RCC 7860 (cell line): ENCODE measurements around the gene KIF19.

ENCODE experiments used
- DNase-seq: peaks from one replicate; pipeline ENCODE4 v3.0.0-alpha.2; 2015; ENCODE audit warnings: low spot score
- FAIRE-seq: peaks from 2 replicates; lab custom pipeline; 2012; peaks lifted over from hg19 to GRCh38; lab: Jason Lieb, UNC

Gene KIF19

DNA sequence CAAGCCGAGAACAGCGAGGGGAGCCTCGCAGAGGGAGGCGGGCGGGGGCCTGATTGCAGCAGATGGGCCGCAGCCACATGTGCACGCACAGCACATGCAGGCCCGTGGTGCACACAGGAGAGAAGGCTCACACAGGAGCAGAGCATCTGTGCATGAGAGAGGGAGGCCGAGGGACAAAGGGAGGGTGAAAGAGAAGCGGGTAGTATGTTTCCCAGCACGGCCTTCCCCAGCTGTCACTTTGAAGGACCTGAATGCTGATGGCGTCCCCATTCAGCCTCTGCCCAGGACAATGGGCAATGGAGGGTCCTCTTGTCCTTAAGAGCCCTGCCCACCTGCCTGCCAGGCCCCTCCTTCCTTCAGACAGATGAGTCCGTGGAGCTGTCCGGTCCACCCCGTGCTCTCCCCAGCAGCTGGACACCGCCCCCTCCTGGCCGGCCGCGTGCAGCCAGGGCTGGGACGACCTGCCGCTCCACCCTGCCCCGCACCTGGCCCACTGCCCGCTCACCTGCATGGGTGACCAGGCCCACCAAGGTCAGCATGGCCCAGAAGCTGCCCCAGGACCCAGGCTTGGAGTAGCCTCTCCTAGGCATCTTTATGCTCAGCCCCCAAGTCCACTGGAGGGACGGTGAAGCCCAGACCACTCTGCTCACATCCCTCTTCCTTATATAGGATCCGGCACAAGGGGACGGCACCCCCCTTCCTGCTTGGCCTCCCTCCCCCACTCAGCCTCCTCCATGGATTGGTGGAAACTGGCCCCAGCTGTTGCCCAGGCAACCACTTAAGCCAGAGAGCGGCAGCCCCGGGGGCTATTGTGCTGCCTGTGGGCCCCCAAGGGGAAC, 35.4 kb downstream of the KIF19 start, which contains the start of gene BTBD17:
TSS of gene BTBD17 (minus strand) at position 639 of the 839 bp plus-strand sequence. CDS start at position 590, 49 bp downstream.
- FAIRE-seq (no peak), DNase-seq (no peak)

DNA sequence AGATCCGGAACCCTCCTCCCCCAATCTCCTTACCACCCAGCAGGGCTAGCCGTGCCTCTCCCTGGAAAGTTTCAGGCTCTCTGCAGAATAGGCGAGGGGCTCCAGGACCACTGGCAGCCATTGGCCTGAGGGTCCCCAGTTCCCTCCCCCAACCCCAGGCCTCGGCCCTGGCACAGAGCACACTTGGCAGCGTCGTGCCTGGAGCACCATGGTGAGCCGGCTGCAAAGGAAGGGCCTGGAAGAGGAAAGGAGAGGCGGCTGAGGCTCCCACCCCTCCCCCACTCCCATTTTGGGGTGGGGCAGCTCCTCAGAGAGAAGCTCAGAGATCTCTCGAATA, 36.0 kb downstream of the KIF19 start:
- no peak for FAIRE-seq
- DNase-seq, result no peak

DNA sequence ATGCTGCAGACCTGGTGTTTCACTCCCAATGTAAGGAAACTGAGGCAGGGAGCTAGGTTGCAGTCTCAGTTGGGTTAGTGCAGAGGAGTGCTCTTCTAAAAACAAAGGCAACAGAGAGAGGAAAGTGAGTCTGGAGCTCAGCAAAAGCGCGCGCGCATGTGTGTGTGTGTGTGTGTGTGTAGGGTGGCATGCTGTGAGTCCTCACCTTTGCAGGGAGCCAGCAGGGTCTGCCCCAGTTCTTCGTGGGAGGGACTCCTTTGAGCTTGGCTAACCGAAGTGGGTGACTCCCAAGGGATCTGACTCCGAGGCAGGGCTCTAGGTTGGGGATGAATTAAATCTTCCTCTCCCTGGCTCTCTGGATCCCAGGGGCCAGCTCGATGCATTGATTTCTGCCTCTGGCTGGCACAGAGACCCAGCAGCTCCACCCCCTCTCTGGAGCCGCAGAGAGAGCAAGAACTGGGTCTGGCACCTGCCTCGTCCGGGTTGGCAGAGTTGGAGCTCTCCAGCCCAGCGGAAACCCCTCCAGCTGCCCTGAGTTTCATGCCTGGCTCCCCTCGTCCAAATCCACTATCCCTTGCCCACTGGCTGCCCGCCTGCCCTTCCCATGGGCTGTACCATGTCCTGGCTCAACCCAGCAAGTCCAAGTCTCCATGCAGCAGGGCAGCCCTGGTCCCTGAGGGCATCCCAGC, 36.9 kb downstream of the KIF19 start:
- FAIRE-seq, result no peak
- no peak for DNase-seq

DNA sequence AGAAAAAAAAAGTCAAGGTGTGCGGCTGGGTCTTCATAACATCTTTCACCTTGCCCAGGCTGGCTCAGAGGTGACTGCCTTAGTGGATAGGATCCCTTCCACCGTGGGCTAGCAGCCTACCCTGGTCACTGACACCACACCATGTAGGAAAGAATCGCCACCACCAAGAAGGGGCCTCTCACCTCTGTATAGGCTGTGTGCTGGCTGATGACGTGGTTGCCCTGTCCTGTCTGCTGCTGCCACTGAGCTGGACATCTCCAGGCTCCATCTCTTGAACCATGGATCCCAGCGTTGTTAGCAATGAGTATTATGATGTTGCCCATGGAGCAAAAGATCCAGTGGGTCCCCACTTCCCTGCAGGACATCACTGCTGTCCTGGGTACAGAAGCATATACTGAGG, 41.2 kb downstream of the KIF19 start, which contains the start of gene GPR142:
TSS of gene GPR142 (plus strand) at position 301 of the 400 bp plus-strand sequence. CDS start 2,035 bp downstream, outside the sequence.
- no peak for FAIRE-seq
- DNase-seq, result no peak

- DNase-seq (peak; percentile 32), FAIRE-seq (no peak)
These were observed 42.5 kb downstream of the KIF19 start for GRCh38 chr17:74368341-74369081.

GRCh38 chr17:74369221-74369620, 43.2 kb downstream of the KIF19 start:
- FAIRE-seq (no peak), DNase-seq (no peak)

DNA sequence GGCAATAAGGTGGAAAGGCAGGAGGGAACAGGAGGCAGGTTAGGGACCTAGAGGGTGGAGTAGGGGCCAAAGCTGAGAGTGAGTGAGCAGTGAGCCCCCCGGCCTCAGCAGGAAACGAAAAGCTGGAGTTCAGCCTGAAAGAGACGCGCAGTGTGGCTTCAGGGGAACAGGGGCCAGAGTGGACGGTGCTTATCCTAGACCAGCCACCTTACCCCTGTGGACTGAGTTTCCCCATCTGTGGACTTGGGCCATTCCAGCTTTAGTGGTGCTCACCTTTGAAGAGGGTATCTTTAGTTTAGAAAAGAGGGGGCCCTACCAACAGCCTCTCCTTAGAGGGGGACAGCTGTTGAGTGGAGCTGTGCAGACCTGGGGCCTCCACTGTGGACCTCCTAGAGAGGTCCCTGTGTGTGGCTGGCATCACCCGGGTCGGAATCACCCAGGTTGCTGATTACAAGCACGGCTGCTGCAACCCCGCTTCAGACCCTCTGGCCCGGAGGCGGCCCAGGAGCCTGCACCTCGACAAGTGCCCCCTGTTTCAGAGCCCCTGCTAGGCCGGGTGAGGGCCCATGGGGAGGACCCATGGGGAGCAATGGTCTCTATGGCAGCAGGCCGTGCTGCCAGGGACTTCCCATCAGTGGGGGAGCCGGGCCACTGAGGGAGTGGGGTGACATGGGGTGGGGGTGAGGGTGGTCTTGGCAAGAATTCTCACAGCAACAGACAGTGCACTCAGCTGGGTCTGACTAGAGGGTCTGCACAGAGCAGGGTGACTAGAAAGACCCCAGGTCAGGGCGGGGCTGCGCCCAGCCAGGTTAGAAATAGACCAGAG, 43.9 kb downstream of the KIF19 start:
- FAIRE-seq, result no peak

GRCh38 chr17:74371653-74372147, 45.7 kb downstream of the KIF19 start:
- no peak for DNase-seq
- FAIRE-seq, result no peak

More for the DNA sequence above, 43.9 kb downstream of the KIF19 start:
- no peak for DNase-seq

DNA sequence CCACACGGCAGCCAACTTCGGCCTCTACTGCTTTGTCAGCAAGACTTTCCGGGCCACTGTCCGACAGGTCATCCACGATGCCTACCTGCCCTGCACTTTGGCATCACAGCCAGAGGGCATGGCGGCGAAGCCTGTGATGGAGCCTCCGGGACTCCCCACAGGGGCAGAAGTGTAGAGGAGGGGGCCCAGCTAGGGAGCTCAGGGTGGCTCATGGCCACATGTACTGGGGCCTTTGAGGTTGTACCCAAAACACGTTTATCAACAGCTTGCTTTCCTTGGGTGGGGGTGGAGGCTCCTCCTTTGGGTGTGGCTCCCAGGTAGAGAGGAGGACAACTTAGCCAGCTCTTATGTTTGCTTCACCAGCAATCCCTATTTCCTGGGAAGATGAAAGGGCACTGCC, 46.4 kb downstream of the KIF19 start:
- no peak for FAIRE-seq
- DNase-seq, result no peak

DNA sequence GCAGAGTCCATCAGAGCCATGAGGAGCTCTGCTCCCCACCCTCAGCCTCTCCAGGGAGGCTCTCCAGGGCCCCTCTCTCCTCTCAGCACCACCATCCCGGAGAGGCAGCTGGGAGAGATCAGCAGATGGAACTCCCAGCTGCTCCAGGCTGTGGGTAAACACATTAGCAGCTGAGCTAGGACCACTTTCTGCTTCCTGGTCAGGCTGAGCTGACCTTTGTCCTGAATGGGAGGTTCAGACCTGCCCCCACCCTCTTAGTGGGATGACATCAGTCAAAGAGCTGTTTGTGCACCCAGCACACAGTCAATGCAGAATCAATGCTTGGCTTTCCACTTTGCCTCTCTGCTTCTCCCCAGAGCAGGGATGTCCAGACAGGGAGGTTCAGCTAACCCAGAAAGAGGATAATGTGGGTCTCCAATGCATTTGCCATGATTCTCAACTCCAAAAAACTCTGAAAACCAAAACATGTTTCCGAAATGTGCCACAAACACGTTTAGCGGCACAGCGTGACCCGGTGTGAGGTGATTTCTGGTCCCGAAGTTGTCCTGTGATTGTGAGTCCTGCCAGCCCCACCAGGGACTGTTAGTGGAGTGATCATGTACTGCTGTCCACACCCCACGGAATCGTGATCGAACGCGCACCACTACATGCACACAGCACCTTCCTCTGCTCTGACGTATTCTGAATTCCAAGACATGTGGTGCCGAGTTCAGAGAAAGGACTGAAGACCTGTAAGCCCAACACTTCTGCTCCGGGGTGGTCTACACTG, 48.0 kb downstream of the KIF19 start:
- DNase-seq, result no peak
- no peak for FAIRE-seq

DNA sequence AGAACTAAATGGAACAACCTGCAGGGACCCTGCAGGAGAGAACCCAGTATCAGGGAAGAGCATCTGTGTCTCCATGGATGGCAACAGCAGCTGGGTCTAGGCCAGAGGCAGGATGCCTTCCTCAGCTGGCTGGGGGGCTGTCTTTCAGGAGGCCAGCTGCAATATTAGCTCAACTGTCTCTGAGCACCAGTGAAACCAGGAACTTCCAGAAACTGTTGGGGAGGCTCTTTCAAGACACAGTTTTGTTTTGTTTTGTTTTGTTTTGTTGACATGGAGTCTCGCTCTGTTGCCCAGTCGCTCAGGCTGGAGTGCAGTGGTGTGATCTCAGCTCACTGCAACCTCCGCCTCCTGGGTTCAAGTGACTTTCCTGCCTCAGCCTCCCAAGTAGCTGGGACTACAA, 48.8 kb downstream of the KIF19 start:
- DNase-seq, result no peak
- FAIRE-seq, result no peak

DNA sequence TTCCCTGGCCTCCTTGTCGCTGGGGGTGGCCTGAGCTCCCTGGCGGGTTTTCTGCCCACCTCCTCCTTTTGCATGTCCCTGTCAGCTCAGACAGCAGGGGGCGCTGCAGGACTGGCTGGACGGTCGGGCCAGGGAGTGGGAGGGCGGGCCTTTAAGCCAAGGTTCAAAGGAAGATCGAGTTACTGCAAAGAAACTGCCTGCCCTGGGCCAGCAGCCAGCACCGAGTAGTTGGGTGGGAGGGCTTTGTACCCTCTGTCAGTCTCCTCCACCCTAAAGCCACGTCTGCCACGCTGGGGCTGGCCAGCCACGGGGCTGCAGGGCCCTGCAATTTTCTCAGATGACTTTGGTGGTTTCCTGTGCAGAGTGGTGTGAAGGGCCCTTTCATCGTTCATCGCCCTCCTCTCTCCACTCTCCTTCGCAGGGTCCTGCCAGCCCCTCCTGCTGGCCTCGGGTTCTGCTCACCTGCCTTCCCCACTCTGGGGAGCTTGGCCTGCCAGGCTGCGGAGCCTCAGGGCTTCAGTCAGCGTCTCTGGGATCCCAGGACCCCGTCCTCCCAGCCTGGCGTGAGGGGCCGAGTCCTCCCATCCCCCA, 53.6 kb downstream of the KIF19 start:
- FAIRE-seq, result no peak

DNA sequence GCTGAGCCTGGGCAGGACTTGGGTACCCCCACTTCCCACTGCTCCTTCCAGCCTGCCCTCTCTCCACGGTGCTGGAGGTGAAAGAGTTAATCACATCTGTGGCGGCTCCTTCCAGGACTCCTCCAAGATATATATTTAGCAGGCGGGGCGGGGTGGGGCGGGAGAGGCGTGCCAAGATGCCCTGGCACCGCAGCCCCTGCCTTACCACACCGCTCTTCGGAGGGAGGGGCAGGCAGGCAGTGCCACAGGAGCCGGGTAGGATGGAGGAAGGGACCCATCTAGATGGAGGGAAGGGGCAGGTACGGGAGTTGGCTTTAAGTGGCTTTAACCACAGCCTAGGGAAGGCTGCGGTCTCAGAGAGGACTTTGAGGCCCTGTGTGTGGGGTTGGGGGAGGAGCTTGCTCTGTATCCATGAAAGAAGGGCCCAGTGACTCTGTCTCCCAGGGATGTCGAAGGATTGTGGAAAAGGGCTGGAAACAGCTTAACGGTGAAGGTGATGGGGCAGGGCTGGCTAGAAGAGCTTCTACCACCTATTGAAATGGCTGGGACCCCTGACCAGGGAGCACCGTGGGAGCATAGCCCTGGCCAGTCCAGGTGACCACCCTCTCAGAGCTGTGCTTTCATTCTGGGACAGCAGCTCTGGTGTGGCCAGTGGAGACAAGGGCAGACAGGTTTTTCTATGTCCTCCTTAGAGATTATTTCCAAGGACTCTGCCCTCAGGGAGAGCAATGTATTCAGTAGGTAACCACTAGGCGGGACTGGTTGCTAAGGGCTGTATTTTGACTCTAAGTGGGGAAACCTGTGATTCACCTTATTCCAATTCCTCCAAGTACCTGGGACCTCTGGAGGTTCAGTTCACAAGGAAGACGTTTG, 54.3 kb downstream of the KIF19 start:
- DNase-seq, result no peak
- no peak for FAIRE-seq

More for the DNA sequence above, 53.6 kb downstream of the KIF19 start:
- DNase-seq, result peak; percentile 47

DNA sequence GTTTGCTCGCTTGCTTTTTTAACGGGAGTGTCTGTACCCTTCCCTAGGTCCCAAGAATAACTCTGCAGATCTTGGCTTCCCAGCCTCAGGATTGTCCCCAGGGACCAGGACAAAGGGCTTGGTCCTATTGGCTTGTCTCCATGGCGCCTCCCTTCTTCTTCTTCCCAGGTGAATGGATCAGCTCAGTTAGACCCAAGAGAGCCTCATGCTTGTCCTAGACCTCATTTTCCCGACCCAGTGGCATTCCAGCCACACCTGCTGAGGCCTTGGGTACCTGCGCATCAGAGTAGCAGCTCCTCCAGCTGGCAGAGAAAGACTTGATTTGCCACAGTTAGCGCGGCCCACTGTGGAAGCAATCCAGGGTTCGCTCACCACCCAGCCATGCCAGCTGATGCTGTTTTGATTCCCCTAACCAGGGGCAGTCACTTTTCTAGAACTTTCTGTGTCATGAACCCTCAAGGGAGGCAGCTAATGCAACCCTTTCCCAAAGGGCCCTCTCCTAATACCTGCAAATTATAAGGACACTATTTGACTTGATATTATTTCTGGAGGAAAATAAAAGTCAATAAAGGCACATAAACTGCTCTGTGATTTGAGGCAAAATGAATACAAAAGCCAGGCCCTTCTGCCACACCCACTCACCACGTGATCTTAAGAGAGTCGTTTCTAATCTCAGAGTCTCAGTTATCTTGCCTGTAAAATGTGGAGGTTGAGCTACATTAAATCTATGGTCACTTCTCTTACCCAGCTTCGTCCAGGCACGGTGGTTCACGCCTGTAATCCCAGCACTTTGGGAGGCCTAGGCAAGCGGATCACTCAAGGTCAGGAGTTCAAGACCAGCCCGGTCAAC, 55.2 kb downstream of the KIF19 start:
- FAIRE-seq (no peak), DNase-seq (no peak)

GRCh38 chr17:74383141-74383540, 57.1 kb downstream of the KIF19 start:
- FAIRE-seq, result no peak
- DNase-seq, result no peak

GRCh38 chr17:74385201-74385600, 59.2 kb downstream of the KIF19 start:
- DNase-seq, result no peak
- FAIRE-seq, result no peak

DNA sequence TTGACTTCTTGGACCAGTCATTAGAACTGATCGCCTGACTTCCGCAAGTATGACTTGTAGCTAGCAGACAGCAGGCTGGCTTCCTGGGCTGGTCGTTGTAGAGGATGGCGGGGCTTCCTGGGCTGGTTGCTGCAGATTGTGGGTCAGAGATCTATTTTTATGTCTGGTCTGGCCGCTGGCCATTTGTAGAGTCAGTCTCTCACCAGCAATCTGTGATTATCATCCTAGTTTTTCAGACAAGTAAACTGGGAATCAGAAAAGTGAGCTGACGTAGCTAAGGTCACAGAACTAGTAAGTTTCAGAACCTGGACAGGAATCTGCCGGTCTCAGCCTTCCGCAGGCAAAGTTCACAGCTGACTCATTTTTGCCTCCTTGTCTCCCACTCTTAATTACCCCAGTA, 60.4 kb downstream of the KIF19 start:
- FAIRE-seq (no peak), DNase-seq (no peak)
